OCI-LY1 (cell line): Measurements from ENCODE around the gene APOC3.

Experiments used
- CTCF ChIP-seq: fragments of 200-600 bp; sonication (generic), shearing (Covaris generic); IDR thresholded peaks from 2 replicates; pipeline ENCODE4 v1.5.1; 2017; ENCODE audit warnings: mild to moderate bottlenecking, antibody characterized with exemption, low read length, moderate library complexity, mixed read lengths
- EZH2 ChIP-seq: fragments of 200-600 bp; sonication (generic), shearing (Covaris generic); IDR thresholded peaks from 2 replicates; pipeline ENCODE4 v1.8.0; 2017; ENCODE audit warnings: borderline replicate concordance, mixed run types, mild to moderate bottlenecking, antibody characterized with exemption, low read length, moderate library complexity, mixed read lengths

- no peak for TF ChIP-seq CTCF
- TF ChIP-seq EZH2 = no peak
Measured at GRCh38 chr11:116798368-116798767, 31.3 kb upstream of the APOC3 start.
